Measurements from ENCODE around the gene CREB3L2.

DNA sequence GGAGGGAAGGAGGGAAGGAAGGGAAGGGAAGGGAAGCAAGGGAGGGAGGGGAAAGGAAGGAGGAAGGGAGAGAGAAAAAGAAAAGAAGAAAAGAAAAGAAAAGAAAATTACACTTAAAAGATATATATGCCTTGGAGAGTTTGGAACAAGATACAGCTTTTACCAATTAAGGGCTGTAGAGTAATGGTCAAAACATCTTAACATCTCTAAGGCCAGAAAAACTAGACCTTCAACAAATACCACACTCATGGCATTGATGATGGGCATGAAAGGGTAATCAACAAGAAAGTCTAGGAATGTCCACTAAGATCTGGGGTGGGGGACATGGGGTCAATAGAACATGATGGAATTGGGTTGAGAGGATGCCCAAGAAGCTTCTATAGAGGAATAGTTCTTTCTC, 74.5 kb downstream of the CREB3L2 start:
- TF ChIP-seq EP300 (IDR thresholded peaks at IDR 0.05): no peak
- no peak for TF ChIP-seq POLR2A (IDR thresholded peaks at IDR 0.05)
